HG03045 (cell line): ENCODE data around the gene SLC23A2.
"Not testable (repeated sequence)": the region's sequence is repeated elsewhere in the genome, so short reads cannot be mapped to it uniquely, and the experiment has no call there.

ENCODE experiments used
- ATAC-seq: cut with Tn5 transposase; IDR thresholded peaks from one replicate; pipeline ENCODE4 v1.9.1; 2021; ENCODE audit warnings: mild to moderate bottlenecking, moderate library complexity; ENCODE audit not compliant: unreplicated experiment

SLC23A2 gene

GRCh38 chr20:5001174-5002076 is at the start of gene SLC23A2:
Gene SLC23A2 (minus strand): TSS chr20:5001510. CDS start chr20:4932562, 68,948 bp downstream.
- ATAC-seq: peak; percentile 43

GRCh38 chr20:5046656-5047339 is 45.5 kb upstream of the SLC23A2 start:
- ATAC-seq: no peak

GRCh38 chr20:5045906-5046305 is 44.6 kb upstream of the SLC23A2 start:
- ATAC-seq: no peak

GRCh38 chr20:5044075-5044620 is 42.8 kb upstream of the SLC23A2 start:
- no peak for ATAC-seq

GRCh38 chr20:5041433-5041832 is 40.1 kb upstream of the SLC23A2 start:
- ATAC-seq: no peak

GRCh38 chr20:5040345-5040744 is 39.0 kb upstream of the SLC23A2 start:
- ATAC-seq: no peak

- ATAC-seq: no peak
Measured at GRCh38 chr20:5039889-5040288, 38.6 kb upstream of the SLC23A2 start.

GRCh38 chr20:5039255-5039657 is 37.9 kb upstream of the SLC23A2 start:
- no peak for ATAC-seq

- ATAC-seq: no peak
Measured at GRCh38 chr20:5036828-5037227, 35.5 kb upstream of the SLC23A2 start.

- ATAC-seq: not testable (repeated sequence)
Measured at GRCh38 chr20:5035518-5035917, 34.2 kb upstream of the SLC23A2 start.

GRCh38 chr20:5033566-5033965 is 32.3 kb upstream of the SLC23A2 start:
- ATAC-seq: no peak

- not testable (repeated sequence) for ATAC-seq
Measured at GRCh38 chr20:5031701-5032100, 30.4 kb upstream of the SLC23A2 start.

- ATAC-seq: no peak
Measured at GRCh38 chr20:5031206-5031557, 29.9 kb upstream of the SLC23A2 start.

GRCh38 chr20:5030348-5031205 is 29.3 kb upstream of the SLC23A2 start:
- no peak for ATAC-seq

GRCh38 chr20:5028258-5029059 is 27.1 kb upstream of the SLC23A2 start:
- not testable (repeated sequence) for ATAC-seq

GRCh38 chr20:5024982-5025381 is 23.7 kb upstream of the SLC23A2 start:
- no peak for ATAC-seq

- no peak for ATAC-seq
Measured at GRCh38 chr20:5024103-5024502, 22.8 kb upstream of the SLC23A2 start.

GRCh38 chr20:5023171-5023570 is 21.9 kb upstream of the SLC23A2 start:
- ATAC-seq: not testable (repeated sequence)

- no peak for ATAC-seq
Measured at GRCh38 chr20:5020760-5021159, 19.4 kb upstream of the SLC23A2 start.
